HepG2 (cell line): Measurements from ENCODE around the gene PCGF3. TPM values are rescaled to one million over a fixed set of nuclear protein-coding genes. Genes with fewer than 3 reads are reported as not detected.

ENCODE experiments used
- ATAC-seq: fragments of 200-7000 bp; cut with Tn5 transposase; 3 replicates; pipeline ENCODE4 v1.9.1; 2020; ENCODE audit warnings: mild to moderate bottlenecking, moderate library complexity
- BruUV-seq: library from RNA; stranded (reverse); fragments of 400-500 nt; replicated peaks from 2 replicates; lab custom pipeline; 2021; lab: Mats Ljungman, UMichigan
- CTCF ChIA-PET: fragments of 300-600 bp; formaldehyde crosslinking; extraction: SDS; loops from one replicate; lab custom pipeline; 2021; ENCODE audit warnings: low total read pairs, inconsistent platforms, low intra/inter-chr PET ratio; lab: Yijun Ruan, JAX
- POLR2A ChIA-PET: fragments of 350-600 bp; sonication (Branson Sonifier 250); formaldehyde crosslinking; loops from one replicate; lab custom pipeline; 2020; ENCODE audit warnings: antibody characterized with exemption, inconsistent platforms; lab: Yijun Ruan, JAX
- DNase-seq: peaks from one replicate; pipeline ENCODE4 v3.0.0-alpha.2; 2015; ENCODE audit warnings: low spot score
- FAIRE-seq: peaks from 3 replicates; lab custom pipeline; 2011; peaks lifted over from hg19 to GRCh38; lab: Jason Lieb, UNC
- H2AFZ ChIP-seq: one replicate; pipeline ENCODE4 v1.6.1; 2011; ENCODE audit warnings: low read length, inconsistent platforms
- H3K27ac ChIP-seq: fragments of 300-600 bp; 3 replicates; pipeline ENCODE4 v1.8.0; 2011; ENCODE audit warnings: mixed run types, mild to moderate bottlenecking, mixed read lengths, low read length, inconsistent platforms; ENCODE audit not compliant: insufficient read depth; ENCODE audit errors: extremely low read length
- H3K27me3 ChIP-seq, 2 experiments: fragments of 200-600 bp in 1 of 2; 2 replicates in 1 of 2; 3 replicates in 1 of 2; pipeline versions ENCODE4 v1.6.0 to v1.8.0; 2011; ENCODE audit warnings: low read length in 2 of 2, mild to moderate bottlenecking in 2 of 2, moderate library complexity in 2 of 2, inconsistent platforms in 1 of 2; ENCODE audit not compliant: insufficient read depth in 2 of 2, control insufficient read depth in 1 of 2
- H3K36me3 ChIP-seq, 2 experiments: fragments of 200-600 bp in 1 of 2; replicated peaks in 1 of 2; 2 replicates in 1 of 2; 3 replicates in 1 of 2; pipeline versions ENCODE4 v1.5.1 to v1.8.0; 2011; ENCODE audit warnings: low read length in 2 of 2, inconsistent platforms in 1 of 2; ENCODE audit not compliant: insufficient read depth in 2 of 2, control insufficient read depth in 1 of 2
- H3K4me1 ChIP-seq: 2 replicates; pipeline ENCODE4 v1.5.1; 2012; ENCODE audit warnings: low read length, inconsistent platforms; ENCODE audit not compliant: insufficient read depth
- H3K4me2 ChIP-seq: 2 replicates; pipeline ENCODE4 v1.6.0; 2011; ENCODE audit warnings: low read depth, low read length, inconsistent platforms
- H3K4me3 ChIP-seq, 3 experiments: fragments of 200-600 bp in 1 of 3; sonication (generic), shearing (Covaris generic) in 1 of 3; replicated peaks in 1 of 3; 2 replicates each; pipeline ENCODE4 v1.5.1; 2011 to 2016; ENCODE audit warnings: low read length in 3 of 3, inconsistent platforms in 2 of 3, low read depth in 2 of 3, mild to moderate bottlenecking in 2 of 3, control low read depth in 1 of 3, mixed read lengths in 1 of 3; ENCODE audit not compliant: insufficient read depth in 1 of 3
- H3K79me2 ChIP-seq: one replicate; pipeline ENCODE4 v1.6.1; 2011; ENCODE audit warnings: low read length, inconsistent platforms; ENCODE audit not compliant: insufficient read depth
- H3K9ac ChIP-seq: 2 replicates; pipeline ENCODE4 v1.6.0; 2011; ENCODE audit warnings: mild to moderate bottlenecking, low read depth, low read length, inconsistent platforms; ENCODE audit not compliant: insufficient read depth
- H3K9me3 ChIP-seq: 2 replicates; pipeline ENCODE4 v1.5.1; 2012; ENCODE audit warnings: mild to moderate bottlenecking, low read length
- H4K20me1 ChIP-seq: 2 replicates; pipeline ENCODE4 v1.6.0; 2011; ENCODE audit warnings: inconsistent platforms, mild to moderate bottlenecking, low read length, moderate library complexity; ENCODE audit not compliant: insufficient read depth
- ARNT ChIP-seq: fragments of 450-650 bp; IDR thresholded peaks from 2 replicates; pipeline ENCODE4 v1.6.1; 2017
- HNF4G ChIP-seq, 2 experiments: sonication (generic) in 1 of 2; formaldehyde crosslinking in 1 of 2; IDR thresholded peaks; 2 replicates each; pipeline versions ENCODE4 v1.4.0 to v1.6.1; 2011 to 2020; ENCODE audit warnings: borderline replicate concordance in 2 of 2, low read depth in 2 of 2, mild to moderate bottlenecking in 2 of 2, low read length in 1 of 2, missing genetic modification reagents in 1 of 2, moderate library complexity in 1 of 2
- KLF6 ChIP-seq: IDR thresholded peaks from 2 replicates; pipeline ENCODE4 v1.8.0; 2016; ENCODE audit warnings: missing biosample characterization, missing genetic modification reagents
- MED13 ChIP-seq: sonication (generic); formaldehyde crosslinking; IDR thresholded peaks from 2 replicates; pipeline ENCODE4 v1.5.0; 2020; ENCODE audit warnings: missing genetic modification reagents
- TOPORS ChIP-seq: sonication (generic); formaldehyde crosslinking; IDR thresholded peaks from 2 replicates; pipeline ENCODE4 v1.8.0; 2023; ENCODE audit warnings: mild to moderate bottlenecking, missing genetic modification reagents
- ZBTB21 ChIP-seq: sonication (generic); formaldehyde crosslinking; IDR thresholded peaks from 2 replicates; pipeline ENCODE4 v1.4.0; 2020; ENCODE audit warnings: missing genetic modification reagents
- ZNF232 ChIP-seq: sonication (generic); formaldehyde crosslinking; IDR thresholded peaks from 2 replicates; pipeline ENCODE4 v1.4.0; 2020; ENCODE audit warnings: missing genetic modification reagents, borderline replicate concordance
- WGBS: methylation state at CpG from one replicate; pipeline ENCODE4 v1.1.6; 2017; ENCODE audit warnings: low lambda C conversion rate; 5-methylcytosine and 5-hydroxymethylcytosine counted together
- in situ Hi-C: cut with HindIII; loops from 2 replicates; pipeline ENCODE4 v1.10.0; 2017; ENCODE audit warnings: low pct_unique_long_range_greater_than_20kb; ENCODE audit not compliant: extremely low pct_ligation_motif_present
- intact Hi-C: fragments of 100-400 bp; cut with micrococcal nuclease; formaldehyde crosslinking; loops from one replicate; pipeline ENCODE4 v1.10.0; 2022; ENCODE audit not compliant: unreplicated experiment
- polyA plus RNA-seq, 8 experiments: library from polyadenylated mRNA; depleted of rRNA in 3 of 8; stranded (reverse) in 7 of 8; unstranded in 1 of 8; fragments of >200 nt; fragmentation: Illumina TruSeq in 4 of 8; extraction: Trizol in 4 of 8; gene quantifications; 2 replicates each; pipeline versions ENCODE4 v1.2.1 to v1.2.3, GENCODE V29; 2011 to 2016; ENCODE audit warnings: low read depth in 4 of 8, missing spikeins in 1 of 8, mixed read lengths in 1 of 8; ENCODE audit not compliant: insufficient read depth in 1 of 8
- total RNA-seq, 5 experiments: library from RNA; depleted of rRNA; stranded (reverse); fragments of >200 nt; fragmentation: Illumina TruSeq; extraction: Trizol; gene quantifications; 2 replicates each; pipeline ENCODE4 v1.2.3, GENCODE V29; 2016; ENCODE audit warnings: low read depth in 1 of 5
- TF ChIP-seq, protein P1 (sequence below), 2 experiments: sonication (generic) in 1 of 2; formaldehyde crosslinking in 1 of 2; IDR thresholded peaks; 2 replicates each; pipeline versions ENCODE4 v1.5.1 to v1.6.1; 2011 to 2020; ENCODE audit warnings: borderline replicate concordance in 1 of 2, low read depth in 1 of 2, low read length in 1 of 2, mild to moderate bottlenecking in 1 of 2, missing genetic modification reagents in 1 of 2, moderate library complexity in 1 of 2
- TF ChIP-seq, protein P2 (sequence below): sonication (generic); formaldehyde crosslinking; IDR thresholded peaks from 2 replicates; pipeline ENCODE4 v1.5.0; 2020; ENCODE audit warnings: mild to moderate bottlenecking, low read depth, missing genetic modification reagents, borderline replicate concordance

Gene PCGF3
- total and polyA plus RNA-seq, 2 of the 13 experiments (the other 11 are each of a cell fraction or from before 2014, with no cell fraction given), result 28.6 to 66.2 TPM

DNA sequence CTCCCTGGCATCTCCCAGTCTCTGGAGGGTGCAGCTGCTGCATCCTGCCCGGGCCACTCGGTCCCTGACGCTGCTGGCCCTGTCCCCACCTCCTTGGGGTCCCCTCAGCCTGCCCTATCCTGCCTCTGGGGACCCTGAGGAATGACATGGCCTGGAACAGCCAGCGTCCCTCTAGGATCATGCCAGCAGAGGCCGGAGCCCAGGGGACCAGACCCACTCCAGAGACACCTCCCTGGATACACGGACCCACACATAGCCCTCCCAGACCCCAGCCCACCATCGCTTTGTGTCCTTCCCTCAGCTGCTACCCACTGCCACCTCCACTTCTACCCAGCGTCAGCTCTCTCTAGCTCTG, 84.8 kb downstream of the PCGF3 start:
- FAIRE-seq (no peak), ATAC-seq (no peak), DNase-seq (no peak)
- intact Hi-C loops (no loop called here), in situ Hi-C loops (no loop called here)
- Histone ChIP-seq H4K20me1 (no peaks in the 10 kb centered on the region), H3K4me1 (peaks cover 28% of the 10 kb centered on the region), H3K27me3 (peaks cover 19 to 78% of the 10 kb centered on the region in 2 experiments), H3K27ac (no peak overlapping the region), H3K9me3 (no peaks in the 10 kb centered on the region), H3K4me3 (no peak overlapping the region), H3K9ac (no peak overlapping the region), H3K4me2 (no peak overlapping the region), H2AFZ (no peak overlapping the region), H3K36me3 (no peaks in the 10 kb centered on the region), H3K79me2 (no peaks in the 10 kb centered on the region)
- POLR2A ChIA-PET, result interaction anchor here (1.0 kb wide), 1 partner anchor 9 kb away, joined by 4 read pairs; no protein-coding TSS in a partner anchor
- 53% methylated on average over 2 of the region's 8 CpGs for whole genome bisulfite sequencing
- no TSS peak for BruUV-seq
- CTCF ChIA-PET, result no interaction called here
- TF ChIP-seq HNF4G (IDR thresholded peaks at IDR 0.05; ENCODE audit: borderline replicate concordance, low read depth, low read length) (no peak), HNF4G (CRISPR knock-in tag; IDR thresholded peaks at IDR 0.05; ENCODE audit: borderline replicate concordance, low read depth) (no peak), KLF6 (CRISPR knock-in tag) (no peak), ZNF232 (CRISPR knock-in tag) (no peak), TOPORS (CRISPR knock-in tag) (no peak), ARNT (no peak), MED13 (CRISPR knock-in tag) (no peak), ZBTB21 (CRISPR knock-in tag) (no peak)
- TF ChIP-seq, protein P1, sequence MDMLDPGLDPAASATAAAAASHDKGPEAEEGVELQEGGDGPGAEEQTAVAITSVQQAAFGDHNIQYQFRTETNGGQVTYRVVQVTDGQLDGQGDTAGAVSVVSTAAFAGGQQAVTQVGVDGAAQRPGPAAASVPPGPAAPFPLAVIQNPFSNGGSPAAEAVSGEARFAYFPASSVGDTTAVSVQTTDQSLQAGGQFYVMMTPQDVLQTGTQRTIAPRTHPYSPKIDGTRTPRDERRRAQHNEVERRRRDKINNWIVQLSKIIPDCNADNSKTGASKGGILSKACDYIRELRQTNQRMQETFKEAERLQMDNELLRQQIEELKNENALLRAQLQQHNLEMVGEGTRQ (IDR thresholded peaks at IDR 0.05; ENCODE audit: low read depth, low read length), result no peak
- TF ChIP-seq, protein P1 (CRISPR knock-in tag; IDR thresholded peaks at IDR 0.05; ENCODE audit: borderline replicate concordance), result no peak
- TF ChIP-seq, protein P2, sequence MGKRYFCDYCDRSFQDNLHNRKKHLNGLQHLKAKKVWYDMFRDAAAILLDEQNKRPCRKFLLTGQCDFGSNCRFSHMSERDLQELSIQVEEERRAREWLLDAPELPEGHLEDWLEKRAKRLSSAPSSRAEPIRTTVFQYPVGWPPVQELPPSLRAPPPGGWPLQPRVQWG, result no peak
